Osteoblast (primary cell): ENCODE results near the gene MSANTD1. TPM values are rescaled to one million over a fixed set of nuclear protein-coding genes. Genes with fewer than 3 reads are reported as not detected.

Source experiments
- DNase-seq: peaks from one replicate; pipeline ENCODE4 v3.0.0; 2011; ENCODE audit warnings: low spot score, mixed read lengths; ENCODE audit not compliant: insufficient read length; ENCODE audit errors: missing footprints
- H2AFZ ChIP-seq: 2 replicates; pipeline ENCODE4 v1.6.0; 2011; ENCODE audit warnings: mild to moderate bottlenecking, low read length
- H3K27ac ChIP-seq: 2 replicates; pipeline ENCODE4 v1.5.1; 2011; ENCODE audit warnings: mild to moderate bottlenecking, low read depth, low read length, moderate library complexity
- H3K27me3 ChIP-seq: 2 replicates; pipeline ENCODE4 v1.6.0; 2012; ENCODE audit warnings: mild to moderate bottlenecking, control low read depth, inconsistent platforms, low read length, moderate library complexity; ENCODE audit not compliant: insufficient read depth
- H3K36me3 ChIP-seq: 2 replicates; pipeline ENCODE4 v1.5.1; 2011; ENCODE audit warnings: mild to moderate bottlenecking, low read length, control low read depth, moderate library complexity; ENCODE audit not compliant: insufficient read depth
- H3K4me1 ChIP-seq: 2 replicates; pipeline ENCODE4 v1.5.1; 2011; ENCODE audit warnings: mild to moderate bottlenecking, low read length, control low read depth, moderate library complexity; ENCODE audit not compliant: insufficient read depth
- H3K4me2 ChIP-seq: 2 replicates; pipeline ENCODE4 v1.6.0; 2011; ENCODE audit warnings: mild to moderate bottlenecking, low read length; ENCODE audit not compliant: insufficient read depth
- H3K4me3 ChIP-seq: fragments of 200-600 bp; sonication (generic); 3 replicates; pipeline ENCODE4 v1.5.1; 2012; ENCODE audit warnings: mild to moderate bottlenecking, low read length, inconsistent platforms; ENCODE audit not compliant: insufficient read depth
- H3K79me2 ChIP-seq: 2 replicates; pipeline ENCODE4 v1.6.0; 2012; ENCODE audit warnings: mild to moderate bottlenecking, low read length, control low read depth, inconsistent platforms; ENCODE audit not compliant: insufficient read depth
- H3K9me3 ChIP-seq: 2 replicates; pipeline ENCODE4 v1.5.1; 2011; ENCODE audit warnings: low read depth, low read length, control low read depth
- H4K20me1 ChIP-seq: 2 replicates; pipeline ENCODE4 v1.6.0; 2012; ENCODE audit warnings: mild to moderate bottlenecking, low read length, control low read depth; ENCODE audit not compliant: insufficient read depth
- CTCF ChIP-seq: IDR thresholded peaks from 2 replicates; pipeline ENCODE4 v1.5.1; 2011; ENCODE audit warnings: mild to moderate bottlenecking, low read depth, low read length, moderate library complexity; ENCODE audit errors: extremely low read depth
- total RNA-seq: library from RNA; depleted of rRNA; stranded (reverse); fragments of >200 nt; gene quantifications from 2 replicates; pipeline ENCODE4 v1.2.3, GENCODE V29; 2012

The MSANTD1 gene
- total RNA-seq, 1 donor, result 0.72 TPM

GRCh38 chr4:3236326-3236878 is 12.6 kb upstream of the MSANTD1 start:
- no peaks in the 10 kb centered on the region for H3K4me1 ChIP-seq
- no peak overlapping the region for H3K27ac ChIP-seq
- no peaks in the 10 kb centered on the region for H3K27me3 ChIP-seq
- H3K4me2 ChIP-seq, result no peak overlapping the region
- H2AFZ ChIP-seq, result no peak overlapping the region
- H4K20me1 ChIP-seq, result no peaks in the 10 kb centered on the region
- no peak for TF ChIP-seq CTCF
- peak; percentile 84 for DNase-seq
- H3K4me3 ChIP-seq, result no peak overlapping the region
- no peaks in the 10 kb centered on the region for H3K79me2 ChIP-seq
- peaks cover 60% of the 10 kb centered on the region for H3K36me3 ChIP-seq
- H3K9me3 ChIP-seq, result no peaks in the 10 kb centered on the region

- DNase-seq, result no peak
- Histone ChIP-seq H3K4me2 (no peak overlapping the region), H3K79me2 (no peaks in the 10 kb centered on the region), H4K20me1 (no peaks in the 10 kb centered on the region), H3K36me3 (peaks cover 56% of the 10 kb centered on the region), H3K9me3 (no peaks in the 10 kb centered on the region), H3K27me3 (no peaks in the 10 kb centered on the region), H3K27ac (no peak overlapping the region), H3K4me3 (no peak overlapping the region), H3K4me1 (no peaks in the 10 kb centered on the region), H2AFZ (no peak overlapping the region)
- TF ChIP-seq CTCF, result no peak
Observed at GRCh38 chr4:3237266-3237665, 11.7 kb upstream of the MSANTD1 start.

DNA sequence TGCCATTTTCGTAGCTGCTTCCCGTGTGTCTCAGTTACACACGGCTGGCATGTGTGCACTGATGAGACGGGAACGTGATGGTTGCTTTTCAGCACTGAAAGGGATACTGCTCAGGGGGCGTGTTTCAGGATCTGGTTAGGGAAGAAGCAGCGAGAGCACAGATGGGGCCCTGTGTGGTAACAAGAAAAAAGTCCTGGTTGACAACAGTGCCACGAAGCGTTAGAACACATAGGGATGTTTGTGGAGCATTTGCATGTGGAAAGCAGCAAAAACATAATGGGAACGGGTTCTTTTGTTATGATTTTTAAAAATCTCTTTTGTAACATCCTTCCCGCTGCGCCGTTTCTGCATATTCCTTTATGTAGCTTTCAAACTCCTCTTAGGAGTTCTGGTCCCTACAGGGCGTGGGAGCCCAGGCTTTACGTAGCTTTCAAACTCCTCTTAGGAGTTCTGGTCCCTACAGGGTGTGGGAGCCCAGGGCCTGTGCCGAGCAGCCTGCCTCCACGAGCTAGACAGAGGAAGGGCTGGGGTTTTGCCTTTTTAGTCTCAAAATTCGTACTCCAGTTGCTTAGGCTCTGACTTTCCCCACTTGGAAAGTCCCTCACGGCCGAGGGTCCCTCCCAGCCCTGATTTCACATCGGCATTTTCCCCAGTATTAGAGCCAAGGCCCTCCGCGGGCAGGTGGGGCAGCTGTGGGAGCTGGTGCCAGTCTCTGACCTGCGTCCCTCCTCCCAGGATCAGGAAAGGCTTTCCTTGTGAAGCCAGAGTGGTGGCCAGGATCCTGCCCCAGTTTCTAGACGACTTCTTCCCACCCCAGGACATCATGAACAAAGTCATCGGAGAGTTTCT is 11.0 kb upstream of the MSANTD1 start:
- H4K20me1 ChIP-seq, result no peaks in the 10 kb centered on the region
- TF ChIP-seq CTCF, result no peak

DNA sequence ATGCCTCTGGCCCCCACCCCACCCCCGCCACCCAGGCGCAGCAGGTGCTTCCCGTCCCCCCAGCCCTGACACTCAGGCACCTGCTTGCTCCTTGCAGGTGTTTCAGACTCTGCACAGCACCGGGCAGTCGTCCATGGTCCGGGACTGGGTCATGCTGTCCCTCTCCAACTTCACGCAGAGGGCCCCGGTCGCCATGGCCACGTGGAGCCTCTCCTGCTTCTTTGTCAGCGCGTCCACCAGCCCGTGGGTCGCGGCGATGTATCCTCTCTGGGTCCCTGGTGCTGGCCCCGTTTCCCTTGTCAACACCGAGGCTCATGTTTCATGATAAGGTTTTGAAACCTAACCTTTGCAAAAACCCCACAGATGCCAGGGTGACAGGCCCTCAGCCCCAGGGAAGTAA is 10.2 kb upstream of the MSANTD1 start:
- no peak for TF ChIP-seq CTCF
- DNase-seq, result no peak
- H3K36me3 ChIP-seq, result peaks cover 43% of the 10 kb centered on the region

More for the DNA sequence above, 11.0 kb upstream of the MSANTD1 start:
- H3K4me3 ChIP-seq, result no peak overlapping the region
- no peaks in the 10 kb centered on the region for H3K4me1 ChIP-seq
- no peak overlapping the region for H3K4me2 ChIP-seq
- H3K27me3 ChIP-seq, result no peaks in the 10 kb centered on the region
- H3K27ac ChIP-seq, result no peak overlapping the region
- no peak overlapping the region for H2AFZ ChIP-seq
- H3K79me2 ChIP-seq, result no peaks in the 10 kb centered on the region
- no peaks in the 10 kb centered on the region for H3K9me3 ChIP-seq
- DNase-seq, result no peak
- peaks cover 49% of the 10 kb centered on the region for H3K36me3 ChIP-seq

More for the DNA sequence above, 10.2 kb upstream of the MSANTD1 start:
- no peaks in the 10 kb centered on the region for H3K79me2 ChIP-seq
- H2AFZ ChIP-seq, result no peak overlapping the region
- no peak overlapping the region for H3K4me3 ChIP-seq
- H3K4me2 ChIP-seq, result no peak overlapping the region
- no peaks in the 10 kb centered on the region for H3K27me3 ChIP-seq
- H3K4me1 ChIP-seq, result no peaks in the 10 kb centered on the region
- no peaks in the 10 kb centered on the region for H3K9me3 ChIP-seq
- H4K20me1 ChIP-seq, result no peaks in the 10 kb centered on the region
- no peak overlapping the region for H3K27ac ChIP-seq
